ENCODE results near the gene HNRNPK.

DNA sequence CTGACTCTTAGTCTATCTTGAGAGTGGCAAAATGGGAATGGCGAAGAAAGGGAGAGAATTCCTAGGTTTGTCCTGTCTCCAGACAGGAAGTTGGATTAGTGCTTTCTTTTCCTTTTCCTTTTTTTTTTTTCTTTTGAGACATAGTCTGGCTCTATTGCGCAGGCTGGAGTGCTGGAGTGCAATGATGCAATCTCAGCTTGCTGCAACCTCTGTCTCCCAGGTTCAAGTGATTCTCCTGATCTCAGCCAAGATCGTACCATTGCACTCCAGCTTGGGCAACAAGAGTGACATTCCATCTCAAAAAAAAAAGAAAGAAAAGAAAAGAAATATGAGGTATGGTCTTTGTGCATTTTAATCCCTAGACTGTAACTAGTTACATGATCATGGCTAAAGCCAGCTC is 46.2 kb downstream of the HNRNPK start:
- no peak for TF ChIP-seq EZH2 (IDR thresholded peaks at IDR 0.05; ENCODE audit: low read length, missing control alignments)
- TF ChIP-seq, protein P1, sequence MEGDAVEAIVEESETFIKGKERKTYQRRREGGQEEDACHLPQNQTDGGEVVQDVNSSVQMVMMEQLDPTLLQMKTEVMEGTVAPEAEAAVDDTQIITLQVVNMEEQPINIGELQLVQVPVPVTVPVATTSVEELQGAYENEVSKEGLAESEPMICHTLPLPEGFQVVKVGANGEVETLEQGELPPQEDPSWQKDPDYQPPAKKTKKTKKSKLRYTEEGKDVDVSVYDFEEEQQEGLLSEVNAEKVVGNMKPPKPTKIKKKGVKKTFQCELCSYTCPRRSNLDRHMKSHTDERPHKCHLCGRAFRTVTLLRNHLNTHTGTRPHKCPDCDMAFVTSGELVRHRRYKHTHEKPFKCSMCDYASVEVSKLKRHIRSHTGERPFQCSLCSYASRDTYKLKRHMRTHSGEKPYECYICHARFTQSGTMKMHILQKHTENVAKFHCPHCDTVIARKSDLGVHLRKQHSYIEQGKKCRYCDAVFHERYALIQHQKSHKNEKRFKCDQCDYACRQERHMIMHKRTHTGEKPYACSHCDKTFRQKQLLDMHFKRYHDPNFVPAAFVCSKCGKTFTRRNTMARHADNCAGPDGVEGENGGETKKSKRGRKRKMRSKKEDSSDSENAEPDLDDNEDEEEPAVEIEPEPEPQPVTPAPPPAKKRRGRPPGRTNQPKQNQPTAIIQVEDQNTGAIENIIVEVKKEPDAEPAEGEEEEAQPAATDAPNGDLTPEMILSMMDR (conservative IDR thresholded peaks at IDR 0.05 in 1 of 2, IDR thresholded peaks at IDR 0.05 in 1 of 2; ENCODE audit: low read depth in 1 of 2, low read length in 2 of 2): no peak
